GM12878 (cell line): ENCODE results near the gene MRPL12. TPM values are rescaled to one million over a fixed set of nuclear protein-coding genes. Genes with fewer than 3 reads are reported as not detected.

Experiments
- ATAC-seq: fragments of 200-7000 bp; cut with Tn5 transposase; 3 replicates; pipeline ENCODE4 v1.9.1; 2020; ENCODE audit warnings: mild to moderate bottlenecking, moderate library complexity
- BruUV-seq: library from RNA; stranded (reverse); fragments of 400-500 nt; replicated peaks from 2 replicates; lab custom pipeline; 2021; lab: Mats Ljungman, UMichigan
- CTCF ChIA-PET: fragments of 300-600 bp; sonication (Branson Sonifier 250); formaldehyde crosslinking; extraction: SDS; loops from one replicate; lab custom pipeline; 2021; ENCODE audit warnings: inconsistent platforms; lab: Yijun Ruan, JAX
- POLR2A ChIA-PET: fragments of 350-600 bp; formaldehyde crosslinking; extraction: SDS; loops from one replicate; lab custom pipeline; 2021; ENCODE audit warnings: inconsistent platforms; lab: Charles Lee
- RAD21 ChIA-PET: fragments of 300-600 bp; sonication (Branson Sonifier 250); formaldehyde crosslinking; loops from one replicate; lab custom pipeline; 2023; ENCODE audit warnings: antibody characterized with exemption; ENCODE audit not compliant: unreplicated experiment; lab: Charles Lee
- SMC1A ChIA-PET: fragments of 300-600 bp; sonication (Branson Sonifier 250); formaldehyde crosslinking; loops from one replicate; lab custom pipeline; 2023; ENCODE audit not compliant: unreplicated experiment, uncharacterized antibody; lab: Charles Lee
- DNase-seq: peaks from one replicate; pipeline ENCODE4 v3.0.0-alpha.2; 2011; ENCODE audit warnings: low read depth, low spot score
- FAIRE-seq: peaks from 3 replicates; lab custom pipeline; 2011; peaks lifted over from hg19 to GRCh38; lab: Jason Lieb, UNC
- H2AFZ ChIP-seq: 2 replicates; pipeline ENCODE4 v1.6.0; 2011; ENCODE audit warnings: low read depth, low read length, control low read depth; ENCODE audit not compliant: control insufficient read depth
- H3K27ac ChIP-seq: 2 replicates; pipeline ENCODE4 v1.5.1; 2011; ENCODE audit warnings: control low read depth; ENCODE audit not compliant: control insufficient read depth, insufficient read depth
- H3K27me3 ChIP-seq, 2 experiments: replicated peaks in 1 of 2; 2 replicates each; pipeline versions ENCODE4 v1.6.0 to v1.6.1; 2011; ENCODE audit warnings: low read length in 1 of 2; ENCODE audit not compliant: control insufficient read depth in 2 of 2, insufficient read depth in 2 of 2
- H3K36me3 ChIP-seq, 2 experiments: 2 replicates each; pipeline ENCODE4 v1.5.1; 2011; ENCODE audit warnings: low read length in 1 of 2; ENCODE audit not compliant: control insufficient read depth in 2 of 2, insufficient read depth in 2 of 2
- H3K4me1 ChIP-seq: 2 replicates; pipeline ENCODE4 v1.6.1; 2011; ENCODE audit warnings: mild to moderate bottlenecking, low read length, moderate library complexity, mixed read lengths; ENCODE audit not compliant: control insufficient read depth, insufficient read depth
- H3K4me2 ChIP-seq: 2 replicates; pipeline ENCODE4 v1.6.0; 2011; ENCODE audit warnings: control low read depth; ENCODE audit not compliant: control insufficient read depth, insufficient read depth
- H3K4me3 ChIP-seq: fragments of 200-600 bp; sonication (generic); 2 replicates; pipeline ENCODE4 v1.5.1; 2016
- H3K79me2 ChIP-seq: 2 replicates; pipeline ENCODE4 v1.6.0; 2011; ENCODE audit warnings: low read length; ENCODE audit not compliant: control insufficient read depth, insufficient read depth
- H3K9ac ChIP-seq: 2 replicates; pipeline ENCODE4 v1.8.0; 2011; ENCODE audit warnings: low read length, control low read depth, mixed read lengths; ENCODE audit not compliant: control insufficient read depth, insufficient read depth
- H3K9me3 ChIP-seq: replicated peaks from 3 replicates; pipeline ENCODE4 v1.5.1; 2011; ENCODE audit warnings: mild to moderate bottlenecking, low read length; ENCODE audit not compliant: control insufficient read depth, insufficient read depth
- H4K20me1 ChIP-seq: 2 replicates; pipeline ENCODE4 v1.6.0; 2011; ENCODE audit not compliant: control insufficient read depth, insufficient read depth
- BACH1 ChIP-seq: fragments of 450-650 bp; IDR thresholded peaks from 2 replicates; pipeline ENCODE4 v1.6.1; 2017; ENCODE audit warnings: mild to moderate bottlenecking, borderline replicate concordance
- BCL11A ChIP-seq: IDR thresholded peaks from 2 replicates; pipeline ENCODE4 v1.6.1; 2011; ENCODE audit warnings: low read depth, low read length
- BMI1 ChIP-seq: fragments of 450-650 bp; IDR thresholded peaks from 2 replicates; pipeline ENCODE4 v1.6.1; 2016; ENCODE audit warnings: mild to moderate bottlenecking, moderate library complexity, borderline replicate concordance
- PML ChIP-seq: IDR thresholded peaks from 2 replicates; pipeline ENCODE4 v1.6.1; 2012; ENCODE audit warnings: low read length, inconsistent platforms
- SPI1 ChIP-seq: IDR thresholded peaks from 2 replicates; pipeline ENCODE4 v1.6.1; 2011; ENCODE audit warnings: low read depth, mild to moderate bottlenecking, low read length, moderate library complexity, borderline replicate concordance; ENCODE audit not compliant: insufficient read depth
- STAT3 ChIP-seq: IDR thresholded peaks from 2 replicates; pipeline ENCODE4 v1.6.1; 2011; ENCODE audit warnings: low read depth, low read length, improper control_type of control experiment
- TBL1XR1 ChIP-seq: IDR thresholded peaks from 2 replicates; pipeline ENCODE4 v1.6.1; 2012; ENCODE audit warnings: low read depth, low read length, improper control_type of control experiment
- ZNF207 ChIP-seq: fragments of 450-650 bp; IDR thresholded peaks from 2 replicates; pipeline ENCODE4 v1.6.1; 2014; ENCODE audit warnings: antibody characterized with exemption, mild to moderate bottlenecking, borderline replicate concordance
- WGBS: methylation state at CpG from one replicate; pipeline ENCODE4 v1.1.6; 2016; ENCODE audit warnings: low lambda C conversion rate; ENCODE audit not compliant: insufficient replicate concordance, insufficient coverage; ENCODE audit errors: missing lambda C conversion rate; 5-methylcytosine and 5-hydroxymethylcytosine counted together
- in situ Hi-C: fragments of 300-500 bp; cut with MboI; formaldehyde crosslinking; loops from 9 replicates; pipeline ENCODE4 v1.14.3; 2018; ENCODE audit warnings: mixed read lengths
- intact Hi-C: fragments of 100-400 bp; cut with micrococcal nuclease; formaldehyde crosslinking; loops from one replicate; pipeline ENCODE4 v1.14.2; 2022; ENCODE audit not compliant: unreplicated experiment
- polyA plus RNA-seq, 11 experiments: library from polyadenylated mRNA; depleted of rRNA in 4 of 11; unstranded in 6 of 11; stranded (reverse) in 5 of 11; fragments of >200 nt; fragmentation: Nextera tagmentation in 4 of 11; fragmentation: Illumina TruSeq in 1 of 11; extraction: Ambion mirVana in 4 of 11; extraction: Trizol in 1 of 11; gene quantifications; 1 replicate in 1 of 11; 2 replicates in 10 of 11; pipeline versions ENCODE4 v1.2.1 to v1.2.3, GENCODE V29; 2011 to 2016; ENCODE audit warnings: inconsistent platforms in 2 of 11, missing spikeins in 2 of 11, low read depth in 1 of 11
- total RNA-seq, 4 experiments: library from RNA; depleted of rRNA in 3 of 4; stranded (reverse); fragments of >200 nt in 3 of 4; fragmentation: Illumina TruSeq in 1 of 4; extraction: Trizol in 1 of 4; gene quantifications; 2 replicates each; pipeline versions ENCODE4 v1.2.1 to v1.2.3, GENCODE V29; 2013 to 2021
- TF ChIP-seq, protein P1 (sequence below): IDR thresholded peaks from 2 replicates; pipeline ENCODE4 v1.6.1; 2011; ENCODE audit warnings: mild to moderate bottlenecking, low read depth, low read length, moderate library complexity; ENCODE audit not compliant: insufficient replicate concordance

Gene MRPL12
- total and polyA plus RNA-seq, 10 of the 15 experiments (the other 5 are each of a cell fraction or from before 2014, with no cell fraction given), result 1.3 to 269 (median 117) TPM

DNA sequence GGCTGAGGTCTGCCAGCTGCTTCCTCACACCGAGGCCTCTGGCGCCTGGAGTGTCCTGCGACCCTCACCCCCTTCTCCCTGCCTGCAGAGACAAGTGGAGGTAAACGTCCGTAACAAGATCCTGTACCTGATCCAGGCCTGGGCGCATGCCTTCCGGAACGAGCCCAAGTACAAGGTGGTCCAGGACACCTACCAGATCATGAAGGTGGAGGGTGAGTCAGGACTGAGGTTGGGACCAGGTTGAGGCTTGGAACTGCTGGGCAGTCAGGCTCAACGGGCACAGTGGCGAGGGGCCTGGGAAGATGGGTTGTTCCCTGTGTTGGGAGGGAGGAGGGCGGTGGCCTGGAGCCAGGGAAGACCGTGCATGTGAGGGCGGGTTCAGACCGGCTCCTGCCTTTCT lies 14.6 kb upstream of the MRPL12 start (continued):
- TF ChIP-seq TBL1XR1 (no peak), ZNF207 (no peak), SPI1 (no peak), BMI1 (no peak), BCL11A (no peak)

DNA sequence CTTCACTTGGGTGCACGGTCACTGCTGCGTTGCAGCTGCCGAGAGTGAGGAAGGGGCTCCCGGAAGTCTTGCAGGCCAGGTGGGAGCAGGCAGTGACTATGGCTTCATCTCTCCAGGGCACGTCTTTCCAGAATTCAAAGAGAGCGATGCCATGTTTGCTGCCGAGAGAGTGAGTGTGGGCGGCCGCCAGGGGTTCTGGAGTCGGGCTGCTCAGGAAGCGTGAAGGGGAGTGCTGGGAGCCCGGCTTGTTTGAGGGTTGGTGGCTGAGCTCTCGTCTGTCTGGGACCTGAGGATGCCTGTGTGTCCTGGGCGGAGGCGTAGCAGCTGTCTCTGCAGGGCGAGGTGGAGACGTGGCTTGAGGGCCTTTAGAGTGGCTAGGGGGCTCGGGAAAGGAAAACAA lies 13.1 kb upstream of the MRPL12 start:
- no TSS peak for BruUV-seq
- Histone ChIP-seq H2AFZ (no peak overlapping the region), H3K4me3 (no peak overlapping the region), H3K79me2 (peaks cover 12% of the 10 kb centered on the region), H3K4me1 (peaks cover 5% of the 10 kb centered on the region), H3K27me3 (no peaks in the 10 kb centered on the region), H3K4me2 (no peak overlapping the region), H4K20me1 (peaks cover 4% of the 10 kb centered on the region), H3K27ac (no peak overlapping the region), H3K36me3 (peaks cover 11 to 49% of the 10 kb centered on the region in 2 experiments; a peak in 3 of 4 replicates), H3K9ac (no peak overlapping the region), H3K9me3 (no peaks in the 10 kb centered on the region)
- ChIA-PET SMC1A (no interaction called here), CTCF (no interaction called here), POLR2A (interaction anchor here (0.5 to 1.1 kb wide), 2 partner anchors 26 to 35 kb away, joined by 3 to 5 read pairs; no protein-coding TSS in a partner anchor), RAD21 (no interaction called here)
- DNase-seq, result no peak
- no peak for FAIRE-seq
- WGBS, result 100% methylated on average over 14 of the region's 18 CpGs
- TF ChIP-seq STAT3 (no peak), PML (no peak), BACH1 (no peak)
- TF ChIP-seq, protein P1, sequence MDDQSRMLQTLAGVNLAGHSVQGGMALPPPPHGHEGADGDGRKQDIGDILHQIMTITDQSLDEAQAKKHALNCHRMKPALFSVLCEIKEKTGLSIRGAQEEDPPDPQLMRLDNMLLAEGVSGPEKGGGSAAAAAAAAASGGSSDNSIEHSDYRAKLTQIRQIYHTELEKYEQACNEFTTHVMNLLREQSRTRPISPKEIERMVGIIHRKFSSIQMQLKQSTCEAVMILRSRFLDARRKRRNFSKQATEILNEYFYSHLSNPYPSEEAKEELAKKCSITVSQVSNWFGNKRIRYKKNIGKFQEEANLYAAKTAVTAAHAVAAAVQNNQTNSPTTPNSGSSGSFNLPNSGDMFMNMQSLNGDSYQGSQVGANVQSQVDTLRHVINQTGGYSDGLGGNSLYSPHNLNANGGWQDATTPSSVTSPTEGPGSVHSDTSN, result no peak
- intact Hi-C loops, result no loop called here
- in situ Hi-C loops, result no loop called here
- ATAC-seq, result no peak
